Hepatocyte (in vitro differentiated cells): ENCODE data around the gene RRP15.

Experiments used
- CTCF ChIP-seq: fragments of 200-600 bp; sonication (generic); IDR thresholded peaks from 2 replicates; pipeline ENCODE4 v1.5.1; 2016; ENCODE audit warnings: antibody characterized with exemption, mild to moderate bottlenecking; ENCODE audit not compliant: poor library complexity
- EZH2 ChIP-seq: fragments of 200-600 bp; sonication (generic); IDR thresholded peaks from 2 replicates; pipeline ENCODE4 v1.6.1; 2016; ENCODE audit warnings: antibody characterized with exemption, mild to moderate bottlenecking, borderline replicate concordance
- EZH2phosphoT487 ChIP-seq: fragments of 200-600 bp; sonication (generic); IDR thresholded peaks from one replicate; pipeline ENCODE4 v1.6.1; 2018; ENCODE audit warnings: antibody characterized with exemption, mild to moderate bottlenecking, low read depth, moderate library complexity; ENCODE audit not compliant: unreplicated experiment, severe bottlenecking

GRCh38 chr1:218315638-218316037 is 30.5 kb downstream of the RRP15 start:
- TF ChIP-seq CTCF (no peak), EZH2 (no peak), EZH2phosphoT487 (no peak)
